Tongue (tissue), 2 donors: ENCODE results near the gene TSPY2. TPM values are rescaled to one million over a fixed set of nuclear protein-coding genes. Genes with fewer than 3 reads are reported as not detected.
"Not testable (repeated sequence)": the region's sequence is repeated elsewhere in the genome, so short reads cannot be mapped to it uniquely, and the experiment has no call there.

Experiments
- DNase-seq: peaks from one replicate; pipeline ENCODE4 v3.0.0-alpha.2; 2015
- total RNA-seq: library from RNA; depleted of rRNA; stranded (reverse); fragments of >200 nt; gene quantifications from one replicate; pipeline ENCODE4 v1.2.3, GENCODE V29; 2014

The TSPY2 gene, protein sequence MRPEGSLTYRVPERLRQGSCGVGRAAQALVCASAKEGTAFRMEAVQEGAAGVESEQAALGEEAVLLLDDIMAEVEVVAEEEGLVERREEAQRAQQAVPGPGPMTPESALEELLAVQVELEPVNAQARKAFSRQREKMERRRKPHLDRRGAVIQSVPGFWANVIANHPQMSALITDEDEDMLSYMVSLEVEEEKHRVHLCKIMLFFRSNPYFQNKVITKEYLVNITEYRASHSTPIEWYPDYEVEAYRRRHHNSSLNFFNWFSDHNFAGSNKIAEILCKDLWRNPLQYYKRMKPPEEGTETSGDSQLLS
- not detected for total RNA-seq

DNA sequence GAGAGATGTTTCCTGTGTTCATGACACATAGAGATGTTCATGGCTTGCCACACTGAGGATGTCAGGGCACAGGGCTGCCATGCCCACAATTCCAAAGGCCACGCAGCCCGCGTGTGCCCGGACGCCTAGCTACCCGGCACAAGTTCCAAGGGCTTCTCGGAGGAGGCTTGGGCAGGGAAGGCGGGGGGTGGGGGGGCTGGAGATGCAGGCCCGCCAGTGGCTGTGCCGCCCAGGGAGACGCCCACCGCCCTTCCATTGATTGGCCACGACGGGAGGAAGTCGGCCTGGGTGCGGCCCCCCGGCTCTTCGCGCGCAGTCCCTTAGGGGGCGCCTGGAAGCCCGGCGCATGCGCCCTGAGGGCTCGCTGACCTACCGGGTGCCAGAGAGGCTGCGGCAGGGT is at the start of gene TSPY2:
TSPY2 (plus strand) TSS at position 301 of the 400 bp plus-strand sequence; CDS start at position 347, 46 bp downstream.
- DNase-seq, result not testable (repeated sequence)

DNA sequence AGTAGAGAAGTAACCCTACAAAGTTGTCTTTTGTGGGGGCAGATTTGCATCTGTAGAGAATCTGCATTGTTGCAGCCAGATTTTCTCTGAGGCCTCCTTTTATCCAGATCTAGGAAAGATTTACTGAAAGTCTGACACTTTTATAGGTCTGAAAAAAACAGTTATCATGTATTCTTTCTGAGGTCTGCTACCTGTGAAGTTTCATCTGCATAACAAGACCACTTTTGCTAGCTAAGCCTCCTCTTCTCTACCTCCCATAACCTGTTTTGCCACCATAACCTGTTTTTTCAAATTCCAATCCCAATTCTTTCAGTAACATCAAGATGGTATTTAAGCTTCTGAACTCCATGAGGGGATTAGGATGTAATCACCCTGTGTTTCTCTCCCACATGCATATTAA is 36.5 kb upstream of the TSPY2 start:
- DNase-seq, result not testable (repeated sequence)

DNA sequence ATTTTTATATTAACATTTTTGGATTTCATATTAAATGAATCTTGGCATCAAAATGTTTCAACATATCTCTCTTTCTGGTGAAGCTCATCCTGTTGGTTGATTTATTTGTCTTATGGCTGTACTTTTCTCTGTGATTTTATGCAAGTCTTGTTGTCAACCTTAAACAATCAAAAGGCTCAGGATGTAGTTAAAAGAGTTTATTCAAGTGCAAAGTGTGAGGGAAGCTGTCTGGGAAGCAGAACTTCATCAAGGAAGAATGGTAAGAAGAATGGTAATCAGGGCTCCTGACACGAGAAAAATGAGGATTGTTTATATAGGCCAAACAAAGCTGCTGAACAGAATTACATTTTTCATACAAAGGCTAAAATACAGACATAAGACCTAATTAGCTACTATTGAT is 29.0 kb upstream of the TSPY2 start:
- DNase-seq, result not testable (repeated sequence)

DNA sequence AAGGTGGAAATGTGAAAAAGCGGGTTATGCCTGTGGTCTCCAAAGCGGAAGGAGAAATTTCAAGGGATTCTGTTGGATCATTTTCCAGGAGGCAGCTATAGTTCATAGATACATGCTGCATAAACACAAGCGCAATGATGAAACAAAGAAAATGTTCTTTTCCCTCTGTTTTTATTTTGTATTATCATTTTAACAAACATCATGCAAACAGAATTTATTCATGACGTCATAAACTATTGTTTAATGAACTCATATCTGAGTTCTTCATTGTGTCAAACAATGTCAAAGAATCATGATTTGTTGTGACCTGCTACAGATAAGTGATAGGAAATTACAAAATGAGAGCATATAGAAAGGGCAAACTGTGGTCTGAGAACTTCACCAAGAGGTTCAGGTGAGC is 23.8 kb downstream of the TSPY2 start:
- not testable (repeated sequence) for DNase-seq
